ENCODE results near the gene UCMA. TPM values are rescaled to one million over a fixed set of nuclear protein-coding genes. Genes with fewer than 3 reads are reported as not detected.

The UCMA gene
- total RNA-seq, 1 donor from 2014 or later: not detected

- DNase-seq (ENCODE audit: low read depth, low spot score): no peak
Observed at GRCh38 chr10:13188593-13188992, 45.6 kb downstream of the UCMA start.

DNA sequence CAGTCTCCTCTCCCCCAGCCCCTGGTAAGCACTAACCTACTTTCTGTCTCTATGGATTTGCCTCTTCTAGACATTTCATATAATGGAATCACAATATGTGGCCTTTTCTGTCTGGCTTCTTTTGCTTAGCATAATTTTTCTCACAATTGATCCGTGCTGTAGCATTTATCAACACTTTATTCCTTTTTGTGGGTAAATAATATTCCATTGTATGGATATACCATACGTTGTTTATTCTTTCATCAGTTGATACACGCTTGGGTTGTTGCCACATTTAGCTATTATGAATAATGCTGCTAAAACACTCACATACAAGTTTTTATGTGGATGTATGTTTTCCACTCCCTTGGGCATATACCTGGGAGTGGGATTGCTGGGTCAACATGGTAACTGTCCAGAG lies 47.0 kb downstream of the UCMA start:
- no peak for DNase-seq (ENCODE audit: low read depth, low spot score)

- no peak for DNase-seq (ENCODE audit: low read depth, low spot score)
Observed at GRCh38 chr10:13184730-13185514, 49.3 kb downstream of the UCMA start.

DNA sequence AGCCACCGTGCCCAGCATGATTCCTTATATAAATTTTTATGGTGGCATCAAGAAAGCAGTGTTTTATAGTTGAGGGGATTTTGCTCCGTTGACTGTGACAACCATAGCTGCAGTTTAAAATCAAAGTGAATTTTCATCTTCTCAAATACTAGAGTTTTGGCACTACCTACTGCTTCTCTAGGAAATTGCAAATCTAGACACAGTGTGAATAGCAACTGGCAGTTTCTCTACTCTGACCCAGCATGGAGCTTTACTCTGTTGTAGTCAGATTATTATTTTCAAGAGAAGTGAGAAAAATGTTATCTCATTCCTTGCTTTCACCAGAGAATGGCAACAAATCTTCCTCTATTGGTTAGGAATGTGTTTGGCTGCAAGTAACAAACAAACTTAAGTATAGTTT lies 49.9 kb downstream of the UCMA start:
- no peak for DNase-seq (ENCODE audit: low read depth, low spot score)

- no peak for DNase-seq (ENCODE audit: low read depth, low spot score)
Observed at GRCh38 chr10:13183625-13184024, 50.5 kb downstream of the UCMA start.

DNA sequence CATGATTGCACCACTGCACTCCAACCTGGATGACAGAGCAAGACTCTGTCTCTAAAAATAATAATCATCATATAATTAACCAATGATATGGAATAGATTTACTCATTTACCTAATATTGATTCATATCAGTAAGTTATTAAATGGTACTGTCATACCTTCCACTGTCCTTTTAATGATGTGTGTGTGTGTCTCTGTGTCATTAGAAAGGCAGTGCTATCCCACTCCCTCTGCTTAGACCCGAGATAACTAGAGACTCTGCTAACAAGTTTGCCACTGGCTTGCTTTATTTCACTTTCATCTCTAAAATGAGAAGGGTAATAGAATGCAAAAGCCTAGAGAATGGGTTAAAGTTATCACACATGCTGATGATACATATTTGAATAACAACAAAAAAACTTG lies 51.8 kb downstream of the UCMA start:
- DNase-seq (ENCODE audit: low read depth, low spot score): no peak

DNA sequence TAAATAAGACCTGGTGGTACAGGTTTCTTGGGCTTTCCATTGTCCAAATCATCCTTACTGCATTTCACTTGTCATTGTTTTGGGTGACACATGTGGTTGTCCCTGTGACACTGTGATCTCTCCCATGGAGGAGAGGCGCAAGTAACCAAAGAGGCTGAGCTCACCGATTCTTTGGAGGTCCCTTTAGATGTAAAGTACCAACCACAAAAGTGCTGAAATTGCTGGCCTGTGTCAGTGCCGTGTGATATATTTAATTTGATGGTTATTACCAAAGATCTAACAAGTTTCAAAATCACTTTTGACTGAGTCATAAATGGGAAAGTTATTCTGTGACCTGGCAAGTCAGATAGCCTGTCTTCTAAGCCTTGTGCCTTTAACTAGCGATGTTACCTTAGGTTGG lies 53.4 kb downstream of the UCMA start:
- no peak for DNase-seq (ENCODE audit: low read depth, low spot score)

DNA sequence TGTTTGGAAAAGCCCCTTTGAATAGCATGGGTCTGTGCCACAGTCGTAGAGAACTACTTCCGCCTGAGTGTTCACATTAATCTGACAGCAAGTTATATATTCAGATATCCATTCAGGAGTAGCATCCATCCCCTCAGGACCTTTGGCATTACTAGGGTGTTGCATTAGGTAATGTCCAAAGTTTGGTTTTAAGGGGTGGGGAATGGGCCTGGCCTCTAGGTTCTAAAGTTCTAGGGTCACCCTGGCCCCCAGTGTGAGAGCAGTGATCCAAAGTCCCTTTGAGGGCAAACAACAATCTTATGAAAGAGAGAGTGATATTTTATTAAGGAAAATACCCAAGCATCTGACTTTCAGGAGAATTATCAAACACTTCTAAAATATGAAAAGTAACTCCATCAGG lies 60.6 kb downstream of the UCMA start:
- DNase-seq (ENCODE audit: low read depth, low spot score): no peak

Other genes starting within 250 kb of the UCMA start
- 0.18 and 0.66 TPM in 2 replicates for gene CCDC3, start 232.7 kb downstream of the UCMA start, total RNA-seq
- 59.9 and 83.0 TPM in 2 replicates for gene OPTN, start 134.2 kb downstream of the UCMA start, total RNA-seq
- 11.5 and 23.9 TPM in 2 replicates for gene MCM10, start 72.8 kb downstream of the UCMA start, total RNA-seq
- gene PHYH, start 65.7 kb upstream of the UCMA start, total RNA-seq: 7.8 and 8.6 TPM in 2 replicates
- gene SEPHS1, start 113.9 kb upstream of the UCMA start, total RNA-seq: 46.5 and 55.7 TPM in 2 replicates

All from pulmonary artery endothelial cell (primary cell).